Endothelial cell of umbilical vein (primary cell): ENCODE measurements around the gene BCAN. TPM values are rescaled to one million over a fixed set of nuclear protein-coding genes. Genes with fewer than 3 reads are reported as not detected.
A peak's percentile ranks its signal among the peaks of the same experiment; 100 is the strongest.

Source experiments
- BruUV-seq: library from RNA; stranded (reverse); fragments of 400-500 nt; replicated peaks from 2 replicates; lab custom pipeline; 2021; lab: Mats Ljungman, UMichigan
- CTCF ChIA-PET: fragments of 300-600, 350-600 bp; sonication (Branson Sonifier 250); formaldehyde crosslinking; loops from one replicate; lab custom pipeline; 2021; ENCODE audit warnings: antibody characterized with exemption, inconsistent platforms; lab: Charles Lee
- POLR2A ChIA-PET: fragments of 300-600, 350-600 bp; sonication (Branson Sonifier 250); formaldehyde crosslinking; loops from one replicate; lab custom pipeline; 2021; ENCODE audit warnings: antibody characterized with exemption, inconsistent platforms; lab: Charles Lee
- DNase-seq: peaks from one replicate; pipeline ENCODE4 v3.0.0-alpha.2; 2011; ENCODE audit warnings: low read depth, low spot score
- FAIRE-seq: peaks from 2 replicates; lab custom pipeline; 2011; peaks lifted over from hg19 to GRCh38; lab: Jason Lieb, UNC
- H2AFZ ChIP-seq: 2 replicates; pipeline ENCODE4 v1.6.0; 2012; ENCODE audit warnings: low read depth, low read length, control low read depth, inconsistent platforms
- H3K27ac ChIP-seq: 2 replicates; pipeline ENCODE4 v1.5.1; 2011; ENCODE audit warnings: low read depth, mild to moderate bottlenecking, control low read depth, low read length, moderate library complexity; ENCODE audit not compliant: insufficient read depth
- H3K27me3 ChIP-seq, 2 experiments: 2 replicates each; pipeline versions ENCODE4 v1.6.0 to v1.6.1; 2011; ENCODE audit warnings: low read length in 2 of 2, mixed read lengths in 1 of 2; ENCODE audit not compliant: control insufficient read depth in 2 of 2, insufficient read depth in 2 of 2
- H3K36me3 ChIP-seq, 2 experiments: 2 replicates in 1 of 2; 3 replicates in 1 of 2; pipeline ENCODE4 v1.5.1; 2011; ENCODE audit warnings: low read length in 2 of 2, mild to moderate bottlenecking in 1 of 2, moderate library complexity in 1 of 2; ENCODE audit not compliant: control insufficient read depth in 2 of 2, insufficient read depth in 2 of 2; ENCODE audit errors: extremely low read depth in 1 of 2
- H3K4me1 ChIP-seq: 3 replicates; pipeline ENCODE4 v1.5.1; 2011; ENCODE audit warnings: mild to moderate bottlenecking, low read length; ENCODE audit not compliant: control insufficient read depth, insufficient read depth; ENCODE audit errors: extremely low read depth
- H3K4me2 ChIP-seq: 2 replicates; pipeline ENCODE4 v1.6.1; 2011; ENCODE audit warnings: low read length, control low read depth, mixed read lengths; ENCODE audit not compliant: insufficient read depth
- H3K4me3 ChIP-seq, 3 experiments: fragments of 200-600 bp in 1 of 3; sonication (generic), shearing (Covaris generic) in 1 of 3; replicated peaks in 1 of 3; 2 replicates each; pipeline ENCODE4 v1.5.1; 2011 to 2016; ENCODE audit warnings: control low read depth in 3 of 3, low read length in 3 of 3, mild to moderate bottlenecking in 2 of 3, inconsistent platforms in 1 of 3, low read depth in 1 of 3, moderate library complexity in 1 of 3; ENCODE audit not compliant: insufficient read depth in 1 of 3
- H3K79me2 ChIP-seq: 2 replicates; pipeline ENCODE4 v1.6.0; 2012; ENCODE audit warnings: low read length, inconsistent platforms; ENCODE audit not compliant: control insufficient read depth, insufficient read depth
- H3K9ac ChIP-seq: replicated peaks from 2 replicates; pipeline ENCODE3; 2011; ENCODE audit warnings: low read length, control low read depth; ENCODE audit not compliant: insufficient read depth; ENCODE audit errors: extremely low read depth
- H3K9me1 ChIP-seq: replicated peaks from 3 replicates; pipeline ENCODE4 v1.6.0; 2011; ENCODE audit warnings: mild to moderate bottlenecking, low read length; ENCODE audit not compliant: control insufficient read depth, insufficient read depth; ENCODE audit errors: extremely low read depth
- H3K9me3 ChIP-seq: replicated peaks from 2 replicates; pipeline ENCODE4 v1.5.1; 2012; ENCODE audit warnings: low read length, inconsistent platforms; ENCODE audit not compliant: control insufficient read depth, insufficient read depth
- H4K20me1 ChIP-seq: replicated peaks from 2 replicates; pipeline ENCODE3; 2011; ENCODE audit warnings: mild to moderate bottlenecking, low read length; ENCODE audit not compliant: control insufficient read depth, insufficient read depth; ENCODE audit errors: extremely low read depth
- CTCF ChIP-seq, 2 donors: IDR thresholded peaks; 1 replicate in 1 of 2; 2 replicates in 1 of 2; pipeline ENCODE4 v1.5.1; 2011; ENCODE audit warnings: low read length in 2 of 2, mild to moderate bottlenecking in 2 of 2, moderate library complexity in 2 of 2, control low read depth in 1 of 2, inconsistent platforms in 1 of 2, low read depth in 1 of 2; ENCODE audit not compliant: insufficient read depth in 1 of 2; ENCODE audit errors: extremely low read depth in 1 of 2
- EZH2 ChIP-seq: IDR thresholded peaks from 2 replicates; pipeline ENCODE4 v1.6.1; 2012; ENCODE audit warnings: borderline replicate concordance, low read depth, mild to moderate bottlenecking, moderate library complexity, low read length, inconsistent platforms; ENCODE audit not compliant: severe bottlenecking
- POLR2A ChIP-seq: IDR thresholded peaks from 2 replicates; pipeline ENCODE4 v1.6.1; 2012; ENCODE audit warnings: low read depth, mild to moderate bottlenecking, control low read depth, low read length
- dilution Hi-C: fragments of 300-500 bp; cut with MboI; formaldehyde crosslinking; loops from one replicate; pipeline ENCODE4 v1.15.0; 2019; ENCODE audit warnings: low sequenced_read_pairs; ENCODE audit not compliant: extremely low pct_ligation_motif_present
- intact Hi-C: fragments of 100-400 bp; cut with micrococcal nuclease; formaldehyde crosslinking; loops from one replicate; pipeline ENCODE4 v1.10.0; 2022
- polyA plus RNA-seq, 4 experiments: library from polyadenylated mRNA; depleted of rRNA in 3 of 4; stranded (reverse) in 3 of 4; unstranded in 1 of 4; fragments of >200 nt; gene quantifications; 2 replicates each; pipeline versions ENCODE4 v1.2.1 to v1.2.3, GENCODE V29; 2011 to 2012; ENCODE audit warnings: missing spikeins in 1 of 4
- total RNA-seq: library from RNA; stranded (reverse); gene quantifications from 2 replicates; pipeline ENCODE4 v1.2.3, GENCODE V29; 2021
- TF ChIP-seq, protein P1 (sequence below): IDR thresholded peaks from 2 replicates; pipeline ENCODE4 v1.6.1; 2011; ENCODE audit not compliant: insufficient read depth, insufficient read length

BCAN gene
- total and polyA plus RNA-seq, 2 donors (not counting 3 experiments of a cell fraction or from before 2014, with no cell fraction given): 0.15 TPM; not detected in 1

DNA sequence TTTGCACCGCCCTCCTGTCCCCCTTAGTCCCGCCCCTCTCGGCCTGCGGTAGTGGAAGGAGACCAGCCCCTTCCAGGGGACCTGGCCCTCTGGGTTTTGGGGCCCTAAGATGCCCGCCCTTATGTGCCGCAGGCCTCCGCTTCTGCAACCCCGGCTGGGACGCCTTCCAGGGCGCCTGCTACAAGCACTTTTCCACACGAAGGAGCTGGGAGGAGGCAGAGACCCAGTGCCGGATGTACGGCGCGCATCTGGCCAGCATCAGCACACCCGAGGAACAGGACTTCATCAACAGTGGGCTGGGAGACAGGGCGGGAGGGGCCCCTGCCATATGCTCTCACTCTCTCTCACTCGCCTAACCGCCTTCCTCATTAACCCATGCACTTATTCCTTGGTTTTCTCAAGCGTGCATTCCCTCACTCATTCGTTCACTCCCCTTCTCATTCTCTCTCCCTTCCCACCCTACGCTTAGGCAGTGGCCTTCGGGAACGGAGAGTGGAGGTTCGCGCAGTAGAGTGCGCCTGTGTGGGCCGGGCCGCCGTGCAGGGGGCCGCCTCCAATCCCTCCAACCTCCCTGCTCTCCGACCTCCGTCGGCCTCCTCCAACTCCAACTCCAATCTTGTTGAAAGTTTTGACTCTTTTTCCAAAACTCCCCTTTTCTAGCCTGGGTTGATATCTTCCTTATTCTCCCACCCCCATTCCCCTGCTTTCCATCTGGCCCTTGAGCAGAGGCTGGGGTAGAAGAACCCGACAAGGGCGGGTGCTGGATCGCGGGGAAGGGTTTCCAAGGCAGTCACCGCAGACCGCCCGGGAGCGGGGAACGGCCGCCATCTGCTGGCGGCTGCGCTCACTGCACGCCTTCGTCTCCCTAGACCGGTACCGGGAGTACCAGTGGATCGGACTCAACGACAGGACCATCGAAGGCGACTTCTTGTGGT is 15.2 kb downstream of the BCAN start:
- ChIA-PET CTCF (interaction anchor here (0.6 to 8.7 kb wide), 14 partner anchors 8 to 277 kb away, joined by 3 to 237 read pairs (median 4); partner anchors contain the start of genes HAPLN2 and NES), POLR2A (interaction anchor here (1.1 kb wide), 1 partner anchor 30 kb away, joined by 8 read pairs; no protein-coding TSS in a partner anchor)
- H2AFZ ChIP-seq: no peak overlapping the region
- H3K27ac ChIP-seq: no peak overlapping the region
- intact Hi-C loops: loop anchor here (1.0 kb wide), 2 partner anchors 31 to 73 kb away; no protein-coding TSS in a partner anchor
- BruUV-seq: no TSS peak
- peaks cover 37% of the 10 kb centered on the region for H3K4me1 ChIP-seq
- no peaks in the 10 kb centered on the region for H3K79me2 ChIP-seq
- H3K4me2 ChIP-seq: peak overlapping the region; percentile 55
- DNase-seq (peak; percentile 59), FAIRE-seq (peak; percentile 84)
- H3K36me3 ChIP-seq: no peaks in the 10 kb centered on the region
- dilution Hi-C loops: no loop called here
- TF ChIP-seq POLR2A: no peak
- TF ChIP-seq CTCF (IDR thresholded peaks at IDR 0.05; ENCODE audit: extremely low read depth in 1 of 2, insufficient read depth in 1 of 2, low read depth in 1 of 2, low read length in 2 of 2): peak; percentile 95 to 100
- peak; percentile 87 for TF ChIP-seq EZH2
- TF ChIP-seq, protein P1, sequence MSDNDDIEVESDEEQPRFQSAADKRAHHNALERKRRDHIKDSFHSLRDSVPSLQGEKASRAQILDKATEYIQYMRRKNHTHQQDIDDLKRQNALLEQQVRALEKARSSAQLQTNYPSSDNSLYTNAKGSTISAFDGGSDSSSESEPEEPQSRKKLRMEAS: no peak
- no peaks in the 10 kb centered on the region for H3K9me3 ChIP-seq
- H3K9me1 ChIP-seq: no peaks in the 10 kb centered on the region
- peaks cover 3 to 9% of the 10 kb centered on the region in 2 experiments for H3K27me3 ChIP-seq
- no peak overlapping the region for H3K9ac ChIP-seq
- peak overlapping the region in 1 of 3 experiments; percentile 31 for H3K4me3 ChIP-seq
- H4K20me1 ChIP-seq: no peaks in the 10 kb centered on the region
